ENCODE data around the gene ISY1. TPM values are rescaled to one million over a fixed set of nuclear protein-coding genes. Genes with fewer than 3 reads are reported as not detected.
"Not testable (repeated sequence)": the region's sequence is repeated elsewhere in the genome, so short reads cannot be mapped to it uniquely, and the experiment has no call there.

The ISY1 gene
- total and polyA plus RNA-seq, 8 donors, result 29.1 to 60.0 (median 49.5) TPM

DNA sequence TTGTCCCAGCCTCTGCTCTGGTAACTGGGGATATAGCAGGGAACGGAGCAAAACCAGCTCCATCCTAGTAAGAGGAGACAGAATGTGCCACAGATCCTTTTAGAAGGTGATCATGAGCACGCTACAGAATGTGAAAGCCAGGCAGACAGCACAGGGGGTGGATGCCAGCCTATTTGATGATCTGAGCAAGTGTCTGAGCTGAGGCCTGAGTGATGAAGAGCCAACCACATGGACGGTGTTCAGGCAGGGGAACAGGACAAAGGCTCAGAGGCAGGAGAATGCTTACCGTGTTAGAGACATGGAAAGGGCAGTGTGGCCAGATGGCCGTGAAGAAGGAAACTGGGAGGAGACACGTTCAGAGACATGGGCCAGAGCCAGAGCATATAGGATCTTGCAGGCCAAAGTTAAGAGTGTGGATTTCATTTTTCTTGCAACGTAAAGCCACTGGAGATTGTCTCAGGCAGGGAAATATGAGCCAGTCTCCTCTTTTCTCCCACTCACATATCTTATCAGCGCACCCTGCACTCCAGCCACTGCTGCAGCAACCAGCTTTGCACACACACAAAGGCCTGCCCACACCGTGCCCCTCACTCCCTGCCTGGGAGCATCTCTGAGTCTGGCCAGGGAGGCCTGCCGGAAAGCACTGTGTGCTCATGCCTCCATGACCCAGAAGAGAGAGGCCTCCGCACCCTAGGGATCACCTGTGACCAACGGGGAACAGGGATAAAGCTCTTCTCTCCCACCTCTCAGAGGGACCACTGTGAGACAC is 59.3 kb downstream of the ISY1 start:
- TF ChIP-seq CTCF (IDR thresholded peaks at IDR 0.05), result no peak
- DNase-seq (no peak), ATAC-seq (no peak)
- Histone ChIP-seq H3K9me3 (no peaks in the 10 kb centered on the region), H3K27me3 (no peaks in the 10 kb centered on the region), H3K36me3 (peaks cover 0 to 40% of the 10 kb centered on the region in 2 donors), H3K4me3 (no peak overlapping the region), H3K4me1 (peaks cover 0 to 3% of the 10 kb centered on the region in 2 donors), H3K27ac (no peak overlapping the region)
- intact Hi-C loops (cut with DNase I), result no loop called here

GRCh38 chr3:129100274-129100673 is 60.6 kb downstream of the ISY1 start:
- ATAC-seq, result no peak
- Histone ChIP-seq H3K4me1 (no peaks in the 10 kb centered on the region), H3K9me3 (no peaks in the 10 kb centered on the region), H3K27ac (no peak overlapping the region), H3K4me3 (no peak overlapping the region), H3K36me3 (peaks cover 0 to 40% of the 10 kb centered on the region in 2 donors), H3K27me3 (no peaks in the 10 kb centered on the region)
- DNase-seq, result no peak
- TF ChIP-seq CTCF (IDR thresholded peaks at IDR 0.05), result no peak
- intact Hi-C loops (cut with DNase I), result no loop called here

DNA sequence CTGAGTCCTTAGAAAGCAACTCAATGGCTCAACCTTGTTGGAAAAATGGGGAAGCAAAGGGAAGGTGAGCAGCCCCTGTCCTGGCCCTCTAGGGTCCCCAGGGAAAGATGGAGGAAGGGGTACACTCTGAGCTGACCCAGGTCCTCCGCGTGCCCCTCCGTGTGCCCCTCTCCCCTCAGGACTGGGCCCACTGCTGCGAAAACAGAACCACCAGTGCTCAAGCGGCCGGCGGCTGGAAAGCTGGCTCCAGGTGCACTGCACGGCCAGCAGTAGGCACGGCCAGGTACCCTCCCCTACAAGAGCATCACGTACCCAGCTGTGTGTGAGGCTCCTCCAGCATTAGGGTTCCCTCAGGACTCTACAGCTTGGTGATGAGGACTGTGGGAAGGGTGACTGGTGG is 65.6 kb downstream of the ISY1 start:
- intact Hi-C loops (cut with DNase I), result no loop called here
- Histone ChIP-seq H3K27me3 (no peaks in the 10 kb centered on the region), H3K4me3 (no peak overlapping the region), H3K27ac (no peak overlapping the region), H3K9me3 (no peaks in the 10 kb centered on the region), H3K4me1 (no peaks in the 10 kb centered on the region), H3K36me3 (peaks cover 0 to 70% of the 10 kb centered on the region in 2 donors)
- no peak for DNase-seq
- no peak for TF ChIP-seq CTCF (IDR thresholded peaks at IDR 0.05)
- no peak for ATAC-seq

GRCh38 chr3:129088312-129088711 is 72.6 kb downstream of the ISY1 start:
- DNase-seq, result not testable (repeated sequence)
- peak; percentile 19 for ATAC-seq

GRCh38 chr3:129087904-129088303 is 73.0 kb downstream of the ISY1 start:
- peaks cover 0 to 21% of the 10 kb centered on the region in 2 donors for H3K36me3 ChIP-seq
- H3K9me3 ChIP-seq; H3K4me3 ChIP-seq; intact Hi-C loops (cut with DNase I); H3K4me1 ChIP-seq; H3K27ac ChIP-seq; H3K27me3 ChIP-seq: not testable (repeated sequence)
- ATAC-seq (peak; percentile 93), DNase-seq (peak in 2 of 4 donors; percentile 50 to 54)

More at GRCh38 chr3:129088312-129088711, 72.6 kb downstream of the ISY1 start:
- H3K27me3 ChIP-seq; H3K4me1 ChIP-seq; H3K4me3 ChIP-seq; H3K9me3 ChIP-seq; H3K27ac ChIP-seq; intact Hi-C loops (cut with DNase I): not testable (repeated sequence)
- peaks cover 0 to 25% of the 10 kb centered on the region in 2 donors for H3K36me3 ChIP-seq

DNA sequence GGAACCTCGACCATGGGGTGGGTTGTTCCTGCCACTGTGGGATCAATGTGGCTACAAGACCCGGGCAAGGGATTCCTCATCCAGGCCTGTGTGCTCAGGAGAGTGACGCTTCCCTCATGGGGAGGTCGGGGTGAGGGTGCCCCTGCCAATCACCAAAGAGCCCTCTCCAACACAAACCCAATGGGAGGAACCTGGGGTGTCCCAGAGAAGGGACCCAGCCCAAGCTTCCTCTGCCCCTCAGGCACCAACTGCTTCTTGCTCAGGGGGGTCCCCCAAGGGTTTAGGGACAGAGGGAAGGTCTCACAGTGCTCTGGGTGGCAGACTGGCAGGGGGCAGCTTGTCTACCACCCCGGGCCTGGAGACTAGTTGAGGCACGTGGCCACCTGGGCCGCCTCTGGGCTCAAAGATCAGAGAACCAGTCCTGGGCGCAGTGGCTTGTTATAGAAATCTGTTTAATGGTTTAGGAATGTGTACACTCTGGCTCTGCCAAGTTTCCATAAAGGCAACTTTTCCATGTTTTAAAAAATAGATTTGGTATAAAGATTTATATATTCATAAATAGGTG is 73.6 kb downstream of the ISY1 start:
- no peak for TF ChIP-seq CTCF (IDR thresholded peaks at IDR 0.05)
- Histone ChIP-seq H3K9me3 (no peaks in the 10 kb centered on the region), H3K27ac (peak overlapping the region; percentile 74 to 83), H3K36me3 (peaks cover 0 to 14% of the 10 kb centered on the region in 2 donors), H3K4me3 (no peak overlapping the region), H3K27me3 (no peaks in the 10 kb centered on the region), H3K4me1 (peaks cover 6% of the 10 kb centered on the region in 2 donors)
- peak; percentile 58 for ATAC-seq
- DNase-seq, result peak in 3 of 4 donors; percentile 24 to 61 (median 51)
- intact Hi-C loops (cut with DNase I), result no loop called here
